Gastrocnemius medialis (tissue), 4 donors: ENCODE data around the gene PALLD. TPM values are rescaled to one million over a fixed set of nuclear protein-coding genes. Genes with fewer than 3 reads are reported as not detected.

Source experiments
- ATAC-seq, 2 donors: fragments of 150-250 bp; one replicate each; pipeline ENCODE4 v1.9.1; 2016
- DNase-seq, 2 donors: peaks; one replicate each; pipeline ENCODE4 v3.0.0-alpha.2; 2019
- H3K27ac ChIP-seq, 4 donors: fragments of 200-600 bp; sonication (generic); 1 replicate in 1 of 4; 2 replicates in 3 of 4; pipeline ENCODE4 v1.5.1; 2016 to 2018; ENCODE audit warnings: mild to moderate bottlenecking in 2 of 4, moderate library complexity in 1 of 4
- H3K27me3 ChIP-seq, 3 donors: fragments of 200-600 bp; sonication (generic) in 2 of 3; 1 replicate in 1 of 3; 2 replicates in 2 of 3; pipeline versions ENCODE4 v1.5.1 to v1.6.0; 2016 to 2019; ENCODE audit warnings: mild to moderate bottlenecking in 1 of 3, moderate library complexity in 1 of 3
- H3K36me3 ChIP-seq, 2 donors: fragments of 200-600 bp; sonication (generic) in 1 of 2; one replicate each; pipeline ENCODE4 v1.5.1; 2017 to 2018
- H3K4me1 ChIP-seq, 2 donors: fragments of 200-600 bp; sonication (generic) in 1 of 2; one replicate each; pipeline ENCODE4 v1.5.1; 2016 to 2017; ENCODE audit warnings: mild to moderate bottlenecking in 2 of 2
- H3K4me3 ChIP-seq, 4 donors: fragments of 200-600 bp; sonication (generic) in 3 of 4; 1 replicate in 1 of 4; 2 replicates in 3 of 4; pipeline ENCODE4 v1.5.1; 2016 to 2019; ENCODE audit warnings: mild to moderate bottlenecking in 2 of 4
- H3K9me3 ChIP-seq, 3 donors: fragments of 200-600 bp; sonication (generic) in 2 of 3; 1 replicate in 1 of 3; 2 replicates in 2 of 3; pipeline ENCODE4 v1.5.1; 2016 to 2019
- CTCF ChIP-seq, 5 experiments: fragments of 450-650 bp in 3 of 5; fragments of 200-600 bp in 2 of 5; sonication (generic) in 2 of 5; IDR thresholded peaks in 4 of 5; conservative IDR thresholded peaks in 1 of 5; 1 replicate in 4 of 5; 2 replicates in 1 of 5; pipeline ENCODE4 v1.5.1; 2016 to 2019; ENCODE audit warnings: antibody characterized with exemption in 5 of 5, mild to moderate bottlenecking in 3 of 5, moderate library complexity in 3 of 5
- POLR2A ChIP-seq, 2 donors: fragments of 450-650 bp; IDR thresholded peaks; one replicate each; pipeline ENCODE4 v1.6.1; 2017; ENCODE audit warnings: antibody characterized with exemption in 2 of 2, mild to moderate bottlenecking in 2 of 2, moderate library complexity in 2 of 2
- in situ Hi-C, 4 donors: fragments of 200-750 bp; cut with MboI; loops; one replicate each; pipeline versions ENCODE4 v1.15.0 to v1.8.0; 2017; ENCODE audit warnings: low sequenced_read_pairs in 4 of 4
- intact Hi-C: fragments of 100-400 bp; cut with DNase I; formaldehyde crosslinking; loops from one replicate; pipeline ENCODE4 v1.15.1; 2023; ENCODE audit warnings: low total_unique reads
- total RNA-seq, 4 donors: library from RNA; depleted of rRNA; stranded (reverse); fragments of >200 nt; gene quantifications; one replicate each; pipeline versions ENCODE4 v1.1.0 to v1.2.3, GENCODE V29; 2016

The PALLD gene
- total RNA-seq, 4 donors from 2014 or later, result 165 to 439 (median 319) TPM

GRCh38 chr4:168744021-168744420 is 247.2 kb downstream of the PALLD start:
- intact Hi-C loops, result no loop called here
- DNase-seq (no peak), ATAC-seq (no peak)
- Histone ChIP-seq H3K27me3 (no peaks in the 10 kb centered on the region), H3K27ac (peak overlapping the region; percentile 1 to 52 (median 30)), H3K36me3 (no peaks in the 10 kb centered on the region), H3K4me3 (no peak overlapping the region), H3K4me1 (peaks cover 15 to 26% of the 10 kb centered on the region in 2 donors), H3K9me3 (no peaks in the 10 kb centered on the region)
- in situ Hi-C loops, result no loop called here
- TF ChIP-seq CTCF (IDR thresholded peaks at IDR 0.05 in 4 of 5, conservative IDR thresholded peaks at IDR 0.05 in 1 of 5) (no peak), POLR2A (IDR thresholded peaks at IDR 0.05) (no peak)

GRCh38 chr4:168748807-168749206 is 252.0 kb downstream of the PALLD start:
- TF ChIP-seq POLR2A (IDR thresholded peaks at IDR 0.05) (no peak), CTCF (IDR thresholded peaks at IDR 0.05 in 4 of 5, conservative IDR thresholded peaks at IDR 0.05 in 1 of 5) (no peak)
- intact Hi-C loops (no loop called here), in situ Hi-C loops (no loop called here)
- H3K27ac ChIP-seq, result no peak overlapping the region
- H3K9me3 ChIP-seq, result no peaks in the 10 kb centered on the region
- H3K4me3 ChIP-seq, result no peak overlapping the region
- no peaks in the 10 kb centered on the region for H3K27me3 ChIP-seq
- ATAC-seq, result no peak
- no peaks in the 10 kb centered on the region for H3K36me3 ChIP-seq
- peaks cover 14 to 15% of the 10 kb centered on the region in 2 donors for H3K4me1 ChIP-seq
- no peak for DNase-seq

- peak overlapping the region; percentile 29 to 43 (median 35) for H3K27ac ChIP-seq
- no peaks in the 10 kb centered on the region for H3K9me3 ChIP-seq
- DNase-seq (no peak), ATAC-seq (peak; percentile 65 to 87)
- no peaks in the 10 kb centered on the region for H3K36me3 ChIP-seq
- peaks cover 8 to 12% of the 10 kb centered on the region in 2 donors for H3K4me1 ChIP-seq
- H3K4me3 ChIP-seq, result no peak overlapping the region
- TF ChIP-seq POLR2A (IDR thresholded peaks at IDR 0.05), result no peak
- TF ChIP-seq CTCF (IDR thresholded peaks at IDR 0.05 in 4 of 5, conservative IDR thresholded peaks at IDR 0.05 in 1 of 5), result no peak
- in situ Hi-C loops, result no loop called here
- H3K27me3 ChIP-seq, result no peaks in the 10 kb centered on the region
- intact Hi-C loops, result no loop called here
These were observed 254.7 kb downstream of the PALLD start for GRCh38 chr4:168751263-168752225.

- intact Hi-C loops, result no loop called here
- in situ Hi-C loops, result no loop called here
- no peak for TF ChIP-seq CTCF (IDR thresholded peaks at IDR 0.05 in 4 of 5, conservative IDR thresholded peaks at IDR 0.05 in 1 of 5)
- no peak for TF ChIP-seq POLR2A (IDR thresholded peaks at IDR 0.05)
- ATAC-seq, result no peak
- Histone ChIP-seq H3K27ac (no peak overlapping the region), H3K36me3 (no peaks in the 10 kb centered on the region), H3K27me3 (no peaks in the 10 kb centered on the region), H3K4me1 (peaks cover 8 to 16% of the 10 kb centered on the region in 2 donors), H3K9me3 (no peaks in the 10 kb centered on the region), H3K4me3 (no peak overlapping the region)
- no peak for DNase-seq
These were observed 259.0 kb downstream of the PALLD start for GRCh38 chr4:168755598-168756477.
